Measurements from ENCODE around the gene PLCB1.

- TF ChIP-seq CTCF (IDR thresholded peaks at IDR 0.05; ENCODE audit: borderline replicate concordance, extremely low read depth, low read length, poor library complexity, severe bottlenecking) (no peak), EZH2 (IDR thresholded peaks at IDR 0.05; ENCODE audit: borderline replicate concordance, low read depth, low read length, severe bottlenecking) (no peak)
These were observed 43.9 kb downstream of the PLCB1 start for GRCh38 chr20:8175741-8176675.
